Thoracic aorta (tissue), 2 donors: Measurements from ENCODE around the gene TNP1. TPM values are rescaled to one million over a fixed set of nuclear protein-coding genes. Genes with fewer than 3 reads are reported as not detected.
A peak's percentile ranks its signal among the peaks of the same experiment; 100 is the strongest.

Experiments
- ATAC-seq: fragments of 150-250 bp; one replicate; pipeline ENCODE4 v1.8.0; 2017; ENCODE audit warnings: low read depth; ENCODE audit not compliant: insufficient number of reproducible peaks, low FRiP score
- DNase-seq: peaks from one replicate; pipeline ENCODE4 v3.0.0-alpha.2; 2020; ENCODE audit warnings: low spot score
- H3K27ac ChIP-seq, 2 donors: fragments of 200-600 bp; sonication (generic); 1 replicate in 1 of 2; 2 replicates in 1 of 2; pipeline ENCODE4 v1.5.1; 2016; ENCODE audit warnings: mild to moderate bottlenecking in 2 of 2, moderate library complexity in 2 of 2
- H3K27me3 ChIP-seq: fragments of 200-600 bp; sonication (generic); replicated peaks from 2 replicates; pipeline ENCODE4 v1.6.0; 2016; ENCODE audit warnings: mild to moderate bottlenecking; ENCODE audit not compliant: insufficient read depth
- H3K36me3 ChIP-seq: fragments of 200-600 bp; sonication (generic); one replicate; pipeline ENCODE4 v1.5.1; 2016
- H3K4me1 ChIP-seq, 2 donors: fragments of 200-600 bp; sonication (generic); 1 replicate in 1 of 2; 2 replicates in 1 of 2; pipeline versions ENCODE4 v1.5.1 to v1.6.0; 2016; ENCODE audit warnings: low read depth in 2 of 2, mild to moderate bottlenecking in 1 of 2; ENCODE audit not compliant: control insufficient read depth in 1 of 2
- H3K4me3 ChIP-seq: fragments of 200-600 bp; sonication (generic); 2 replicates; pipeline ENCODE4 v1.5.1; 2016; ENCODE audit warnings: mild to moderate bottlenecking
- H3K9me3 ChIP-seq: fragments of 200-600 bp; sonication (generic); 2 replicates; pipeline ENCODE4 v1.5.1; 2016
- total RNA-seq, 2 donors: library from RNA; depleted of rRNA; stranded (reverse); fragments of >200 nt; gene quantifications; one replicate each; pipeline versions ENCODE4 v1.1.0 to v1.2.3, GENCODE V29; 2016
- TF ChIP-seq, protein P1 (sequence below): fragments of 200-600 bp; sonication (generic); IDR thresholded peaks from one replicate; pipeline ENCODE4 v1.5.1; 2019; ENCODE audit warnings: antibody characterized with exemption

Gene TNP1
- total RNA-seq, 2 donors from 2014 or later = not detected

DNA sequence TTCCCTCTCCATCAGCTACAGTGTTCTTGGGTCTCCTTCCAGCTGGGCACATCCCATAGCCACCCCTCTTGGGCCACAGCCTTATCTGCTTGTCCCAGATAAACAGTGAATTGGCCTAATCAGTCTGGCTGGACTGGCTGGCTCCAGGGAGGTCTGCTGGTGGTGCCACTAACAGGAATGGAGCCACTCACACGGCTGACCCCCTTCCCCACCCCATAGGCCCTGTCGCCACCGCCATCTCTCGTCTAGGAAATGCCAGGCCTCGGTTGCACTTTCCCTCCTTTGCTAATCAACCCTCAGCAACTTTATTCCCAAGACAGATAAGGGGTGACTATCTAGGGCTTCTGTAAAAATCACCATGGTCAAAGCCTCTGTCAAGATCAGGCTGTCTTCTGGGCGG is 23.0 kb upstream of the TNP1 start:
- Histone ChIP-seq H3K4me3 (no peak overlapping the region), H3K36me3 (no peaks in the 10 kb centered on the region), H3K27ac (peak overlapping the region; percentile 0 to 26), H3K9me3 (no peaks in the 10 kb centered on the region), H3K4me1 (peaks cover 10 to 44% of the 10 kb centered on the region in 2 donors), H3K27me3 (no peaks in the 10 kb centered on the region)
- ATAC-seq = no peak
- no peak for DNase-seq
- TF ChIP-seq, protein P1, sequence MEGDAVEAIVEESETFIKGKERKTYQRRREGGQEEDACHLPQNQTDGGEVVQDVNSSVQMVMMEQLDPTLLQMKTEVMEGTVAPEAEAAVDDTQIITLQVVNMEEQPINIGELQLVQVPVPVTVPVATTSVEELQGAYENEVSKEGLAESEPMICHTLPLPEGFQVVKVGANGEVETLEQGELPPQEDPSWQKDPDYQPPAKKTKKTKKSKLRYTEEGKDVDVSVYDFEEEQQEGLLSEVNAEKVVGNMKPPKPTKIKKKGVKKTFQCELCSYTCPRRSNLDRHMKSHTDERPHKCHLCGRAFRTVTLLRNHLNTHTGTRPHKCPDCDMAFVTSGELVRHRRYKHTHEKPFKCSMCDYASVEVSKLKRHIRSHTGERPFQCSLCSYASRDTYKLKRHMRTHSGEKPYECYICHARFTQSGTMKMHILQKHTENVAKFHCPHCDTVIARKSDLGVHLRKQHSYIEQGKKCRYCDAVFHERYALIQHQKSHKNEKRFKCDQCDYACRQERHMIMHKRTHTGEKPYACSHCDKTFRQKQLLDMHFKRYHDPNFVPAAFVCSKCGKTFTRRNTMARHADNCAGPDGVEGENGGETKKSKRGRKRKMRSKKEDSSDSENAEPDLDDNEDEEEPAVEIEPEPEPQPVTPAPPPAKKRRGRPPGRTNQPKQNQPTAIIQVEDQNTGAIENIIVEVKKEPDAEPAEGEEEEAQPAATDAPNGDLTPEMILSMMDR = no peak

- DNase-seq (no peak), ATAC-seq (no peak)
- Histone ChIP-seq H3K4me3 (no peak overlapping the region), H3K27ac (peak overlapping the region in 1 of 2 donors; percentile 16), H3K9me3 (no peaks in the 10 kb centered on the region), H3K36me3 (no peaks in the 10 kb centered on the region), H3K4me1 (peaks cover 10 to 44% of the 10 kb centered on the region in 2 donors), H3K27me3 (no peaks in the 10 kb centered on the region)
- TF ChIP-seq, protein P1 = no peak
These were observed 21.5 kb upstream of the TNP1 start for GRCh38 chr2:216881411-216881810.

- Histone ChIP-seq H3K27me3 (no peaks in the 10 kb centered on the region), H3K36me3 (no peaks in the 10 kb centered on the region), H3K9me3 (no peaks in the 10 kb centered on the region), H3K4me1 (peaks cover 10 to 44% of the 10 kb centered on the region in 2 donors), H3K4me3 (no peak overlapping the region), H3K27ac (peak overlapping the region in 1 of 2 donors; percentile 16)
- TF ChIP-seq, protein P1 = no peak
- DNase-seq = peak; percentile 21
- ATAC-seq = peak; percentile 52
These were observed 20.8 kb upstream of the TNP1 start for GRCh38 chr2:216880509-216881184.

DNA sequence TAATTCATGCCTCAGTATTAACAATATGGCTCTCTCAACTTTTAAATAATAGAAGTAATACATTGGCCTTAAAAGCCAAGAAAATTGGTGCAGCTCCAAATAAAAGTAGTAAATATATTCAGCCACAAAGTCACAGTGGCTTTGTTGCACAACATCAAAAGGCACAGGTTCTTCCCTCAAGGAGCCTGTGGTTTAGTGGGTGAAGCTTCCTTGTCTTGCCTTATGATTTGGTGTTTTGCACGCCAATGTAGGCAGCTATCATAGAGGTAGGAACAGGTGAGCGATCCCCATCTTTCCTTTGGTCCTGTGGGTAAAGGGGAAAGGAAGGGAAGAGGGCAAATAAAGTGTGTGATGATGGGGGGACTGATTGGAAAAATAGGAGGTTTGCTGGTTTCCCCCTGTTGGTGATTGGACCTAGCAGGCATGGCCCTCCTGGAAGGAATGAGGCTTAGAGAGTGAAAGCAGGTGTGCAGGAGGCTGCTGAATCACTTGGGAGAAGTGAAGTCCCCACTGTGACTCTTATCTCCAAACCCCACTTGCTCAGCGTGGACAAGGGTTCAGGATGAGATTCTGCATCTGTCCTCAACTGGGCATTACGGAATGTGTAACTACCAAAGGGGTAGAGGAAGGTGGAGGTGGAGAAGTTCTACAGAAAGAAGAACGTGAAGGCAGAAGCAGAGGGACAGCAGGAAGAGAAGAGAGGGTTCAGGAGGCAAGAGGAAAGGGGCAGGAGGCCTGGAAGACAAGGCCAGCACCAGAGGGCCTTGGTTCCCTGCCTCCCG is 20.1 kb upstream of the TNP1 start:
- Histone ChIP-seq H3K27me3 (no peaks in the 10 kb centered on the region), H3K36me3 (no peaks in the 10 kb centered on the region), H3K9me3 (no peaks in the 10 kb centered on the region), H3K4me3 (no peak overlapping the region), H3K4me1 (peaks cover 10 to 44% of the 10 kb centered on the region in 2 donors), H3K27ac (peak overlapping the region in 1 of 2 donors; percentile 10)
- no peak for ATAC-seq
- no peak for DNase-seq
- TF ChIP-seq, protein P1 = no peak

DNA sequence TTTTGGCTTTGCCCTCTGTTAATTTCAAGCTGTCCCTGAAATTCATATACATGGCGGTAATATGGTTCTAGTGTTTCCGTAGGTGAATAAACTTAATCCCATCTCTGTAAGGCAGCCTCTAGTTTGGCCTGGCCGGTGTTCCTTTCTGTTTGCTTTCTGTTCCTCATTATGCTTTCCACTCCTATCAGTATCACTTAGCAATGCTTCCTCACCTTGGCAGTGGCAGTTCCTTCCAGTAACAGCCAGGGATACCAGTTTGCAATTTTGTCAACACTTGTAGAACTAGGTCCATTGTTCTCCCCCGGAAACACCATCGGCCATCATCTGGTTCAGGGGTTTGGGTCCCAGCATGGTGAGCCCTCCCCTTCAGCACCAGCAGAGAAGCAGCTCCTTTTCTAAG is 18.2 kb upstream of the TNP1 start:
- H3K36me3 ChIP-seq = no peaks in the 10 kb centered on the region
- no peak overlapping the region for H3K27ac ChIP-seq
- ATAC-seq = no peak
- no peak overlapping the region for H3K4me3 ChIP-seq
- no peak for DNase-seq
- peaks cover 1 to 28% of the 10 kb centered on the region in 2 donors for H3K4me1 ChIP-seq
- TF ChIP-seq, protein P1 = no peak
- H3K27me3 ChIP-seq = no peaks in the 10 kb centered on the region
- H3K9me3 ChIP-seq = no peaks in the 10 kb centered on the region
